GM18508 (cell line): ENCODE data around the gene RRP1.
"Not testable (repeated sequence)": the region's sequence is repeated elsewhere in the genome, so short reads cannot be mapped to it uniquely, and the experiment has no call there.

Source experiments
- ATAC-seq: cut with Tn5 transposase; IDR thresholded peaks from one replicate; pipeline ENCODE4 v1.9.1; 2021; ENCODE audit warnings: moderate number of reproducible peaks; ENCODE audit not compliant: insufficient read depth, unreplicated experiment

The RRP1 gene

GRCh38 chr21:43814215-43815106 lies 25.1 kb downstream of the RRP1 start:
- ATAC-seq: no peak

GRCh38 chr21:43815107-43815613 lies 25.8 kb downstream of the RRP1 start:
- ATAC-seq: no peak

DNA sequence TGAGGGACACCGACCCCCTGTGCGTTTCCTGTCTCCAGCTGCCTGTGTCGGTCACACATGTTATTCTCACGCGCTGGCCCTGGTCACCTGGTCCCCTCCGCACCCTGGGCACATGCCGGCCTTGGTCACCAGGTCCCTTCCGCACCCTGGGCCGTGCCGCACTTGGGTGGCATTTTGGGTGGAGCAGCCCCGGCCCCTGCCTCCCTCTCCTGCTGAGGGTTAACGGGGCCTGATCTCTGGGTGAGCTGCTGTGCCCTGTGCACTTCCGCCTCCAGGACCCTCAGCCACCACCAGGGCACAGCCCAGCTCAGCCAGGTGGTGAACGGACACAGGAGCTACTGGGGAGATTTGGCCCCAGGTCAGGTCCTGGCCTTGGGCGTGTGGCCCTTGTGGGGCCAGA lies 26.6 kb downstream of the RRP1 start:
- ATAC-seq: no peak

DNA sequence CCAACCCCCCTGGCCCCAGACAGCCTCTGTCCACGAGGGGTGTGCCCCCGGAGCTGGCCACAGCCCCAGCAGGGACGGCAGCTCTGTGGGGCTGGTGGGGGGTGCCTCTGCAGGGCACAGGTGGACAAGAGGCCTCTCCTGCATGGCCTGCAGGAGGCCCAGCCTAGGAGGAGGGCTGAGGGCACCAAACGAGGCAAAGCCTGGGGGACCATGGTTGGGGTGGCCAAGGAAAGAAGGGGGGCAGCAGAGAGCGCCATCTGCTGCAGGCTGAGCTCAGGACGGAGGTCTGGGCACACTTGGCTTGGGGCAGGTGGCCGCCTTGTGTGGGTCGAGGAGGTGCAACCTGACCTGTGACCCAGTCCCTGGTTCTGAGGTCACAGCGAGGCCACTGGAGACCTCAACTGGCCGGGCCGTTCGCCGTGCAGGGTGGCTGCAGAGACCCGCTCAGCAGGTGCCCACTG lies 27.3 kb downstream of the RRP1 start:
- no peak for ATAC-seq

DNA sequence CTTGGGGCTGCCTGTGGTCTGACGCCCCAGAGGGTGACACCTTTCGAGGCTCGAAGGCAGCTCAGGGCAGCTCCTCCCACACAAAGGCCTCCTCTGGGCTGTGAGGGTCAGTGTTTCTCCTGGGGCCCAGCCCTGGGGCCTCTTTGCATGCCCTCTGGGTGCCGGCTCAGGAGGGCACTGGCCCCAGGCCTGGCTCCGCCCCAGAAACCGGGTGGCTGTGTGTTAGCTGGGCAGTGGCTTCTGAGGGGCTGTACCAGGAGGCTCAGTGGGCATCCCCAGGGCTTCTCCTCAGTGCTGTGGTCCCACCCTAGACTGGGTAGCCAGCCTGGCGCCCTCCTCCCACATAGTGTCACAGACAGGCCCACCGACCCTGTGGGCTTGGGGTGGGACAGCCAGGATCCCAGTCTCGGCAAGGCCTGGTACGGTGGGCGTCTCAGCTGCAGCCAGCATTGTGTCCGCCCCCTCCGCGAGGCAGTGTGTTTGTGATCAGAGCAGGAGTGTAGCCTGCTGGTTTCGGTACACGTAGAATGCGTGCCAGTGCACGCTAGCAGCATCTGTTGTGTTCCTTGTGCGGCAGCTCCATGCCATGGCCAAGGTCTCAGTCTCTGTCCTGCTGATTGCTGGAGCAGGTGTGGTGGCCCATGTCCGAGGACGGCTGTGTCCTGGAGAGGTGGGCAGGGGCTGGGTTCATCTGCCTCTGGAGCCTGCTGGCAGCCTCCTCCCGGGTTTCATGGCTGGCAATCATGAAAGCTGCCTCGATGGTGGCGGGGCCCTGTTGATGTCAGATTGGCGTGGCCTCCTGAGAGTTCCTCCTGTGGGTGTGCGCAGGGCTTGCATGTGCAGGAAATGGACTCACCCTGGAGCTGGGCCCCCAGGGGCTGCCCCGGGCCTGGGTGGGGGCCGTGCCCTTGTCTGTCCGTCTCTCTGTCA lies 28.0 kb downstream of the RRP1 start:
- no peak for ATAC-seq

DNA sequence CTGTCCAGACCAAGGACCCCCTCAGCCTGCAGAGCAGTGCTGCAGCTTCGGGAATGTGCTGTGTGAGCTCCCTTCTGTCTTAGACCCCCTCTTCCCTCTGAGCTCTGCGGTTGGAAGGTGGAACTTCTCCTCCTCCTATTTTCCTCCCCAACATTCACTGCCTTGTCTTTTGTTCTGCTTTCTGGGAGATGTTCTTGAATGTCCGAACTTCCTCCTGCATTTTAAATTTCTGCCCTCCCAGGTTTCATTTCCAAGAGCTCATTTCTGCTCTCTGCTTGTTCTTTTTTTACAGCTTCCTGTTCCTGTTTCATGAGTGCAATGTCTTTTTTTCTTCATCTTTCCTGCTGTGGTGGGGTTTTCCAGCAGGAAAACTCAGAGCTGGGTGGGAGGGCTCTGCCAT lies 29.3 kb downstream of the RRP1 start:
- ATAC-seq: no peak

- ATAC-seq: no peak
These were observed 30.4 kb downstream of the RRP1 start for GRCh38 chr21:43819511-43820405.

- ATAC-seq: no peak
These were observed 31.1 kb downstream of the RRP1 start for GRCh38 chr21:43820466-43820865.

- not testable (repeated sequence) for ATAC-seq
These were observed 32.8 kb downstream of the RRP1 start for GRCh38 chr21:43822166-43822565.

GRCh38 chr21:43822741-43823140 lies 33.4 kb downstream of the RRP1 start:
- not testable (repeated sequence) for ATAC-seq

DNA sequence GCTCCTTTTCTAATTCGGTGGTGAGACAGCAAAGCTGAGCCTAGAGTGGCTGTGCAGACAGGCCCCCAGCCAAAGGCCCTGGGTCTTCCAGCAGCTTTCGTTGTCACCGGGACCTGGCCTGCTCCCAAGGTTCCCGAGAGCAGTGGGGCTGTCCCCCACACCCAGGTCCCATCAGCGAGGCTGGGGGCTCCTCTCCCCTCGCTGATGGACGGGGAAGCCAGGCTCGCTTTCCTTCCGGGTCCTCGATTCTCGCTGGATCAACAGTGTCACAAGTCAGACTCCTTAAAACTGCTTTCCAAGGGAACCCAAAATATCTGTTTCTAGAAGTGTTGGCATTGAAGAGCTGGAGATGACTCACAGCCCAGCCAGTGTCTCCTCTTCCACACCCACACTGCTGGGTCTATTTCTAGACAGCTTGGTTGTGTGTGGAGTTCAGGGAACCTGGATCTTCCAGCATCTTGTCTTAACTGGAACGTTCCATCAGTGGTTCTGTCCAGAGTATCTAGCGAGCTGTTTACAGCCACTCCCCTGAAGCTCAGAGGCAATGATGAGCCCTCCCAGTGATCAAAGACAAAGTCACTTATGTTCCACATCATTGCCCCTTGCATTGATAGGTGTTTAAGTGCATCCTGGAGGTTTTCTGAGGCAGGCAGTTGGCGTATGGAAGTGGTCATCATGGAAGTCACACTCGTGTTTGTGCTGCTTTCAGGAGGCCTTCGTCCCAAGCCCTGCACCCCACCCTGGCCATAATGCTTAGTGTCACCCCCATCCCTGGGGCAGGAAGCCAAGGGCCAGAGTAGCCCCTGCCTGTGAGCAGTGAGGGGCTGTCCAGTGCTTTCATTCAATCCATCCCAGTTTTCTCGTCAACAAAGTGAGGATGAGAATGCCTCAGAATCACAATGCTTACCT lies 35.2 kb downstream of the RRP1 start:
- no peak for ATAC-seq

- ATAC-seq: no peak
These were observed 36.0 kb downstream of the RRP1 start for GRCh38 chr21:43825242-43825935.

- no peak for ATAC-seq
These were observed 36.7 kb downstream of the RRP1 start for GRCh38 chr21:43825936-43826622.

- ATAC-seq: no peak
These were observed 37.2 kb downstream of the RRP1 start for GRCh38 chr21:43826623-43826974.

DNA sequence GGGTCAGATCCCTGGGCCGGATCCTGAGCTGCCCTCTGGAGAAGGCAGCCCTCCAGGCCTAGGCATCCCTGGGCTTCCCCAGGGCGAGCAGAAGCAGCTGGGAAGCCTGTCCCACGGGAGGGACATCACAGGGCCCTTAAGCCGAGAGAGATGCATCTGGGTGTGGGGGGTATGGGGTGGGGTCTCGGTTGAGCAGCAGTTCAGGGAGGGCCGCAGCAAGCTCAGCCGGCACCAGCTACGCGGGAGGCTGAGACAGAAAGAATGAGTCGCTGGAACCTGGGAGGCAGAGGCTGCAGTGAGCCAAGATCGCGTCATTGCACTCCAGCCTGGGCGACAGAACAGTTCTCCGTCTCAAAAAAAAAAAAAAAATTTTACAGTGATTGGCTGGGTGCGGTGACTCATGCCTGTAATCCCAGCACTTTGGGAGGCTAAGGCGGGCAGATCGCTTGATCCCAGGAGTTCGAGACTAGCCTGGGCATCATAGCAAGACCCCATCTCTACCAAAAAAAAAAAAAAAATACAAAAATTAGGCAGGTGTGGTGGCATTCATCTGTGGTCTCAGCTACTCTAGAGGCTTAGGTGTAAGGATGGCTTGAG lies 37.7 kb downstream of the RRP1 start:
- no peak for ATAC-seq

DNA sequence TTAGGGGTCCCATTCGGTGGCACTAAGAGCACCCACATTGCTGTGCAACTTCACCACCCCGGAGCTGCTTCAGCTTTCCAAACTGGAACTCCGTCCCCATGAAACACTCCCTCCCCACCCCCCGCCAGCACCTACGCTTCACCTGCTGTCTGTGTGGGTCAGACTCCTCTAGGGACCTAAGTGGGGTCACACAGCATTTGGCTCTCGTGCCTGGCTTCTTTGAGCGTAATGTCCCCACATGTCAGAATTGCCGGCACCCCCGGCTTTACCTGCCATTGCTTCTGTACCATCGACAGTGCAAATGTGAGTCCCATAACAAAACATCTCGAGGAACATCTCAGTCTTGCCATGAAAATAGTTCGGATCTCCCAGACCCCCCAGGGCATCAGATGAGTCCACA lies 39.8 kb downstream of the RRP1 start:
- no peak for ATAC-seq

DNA sequence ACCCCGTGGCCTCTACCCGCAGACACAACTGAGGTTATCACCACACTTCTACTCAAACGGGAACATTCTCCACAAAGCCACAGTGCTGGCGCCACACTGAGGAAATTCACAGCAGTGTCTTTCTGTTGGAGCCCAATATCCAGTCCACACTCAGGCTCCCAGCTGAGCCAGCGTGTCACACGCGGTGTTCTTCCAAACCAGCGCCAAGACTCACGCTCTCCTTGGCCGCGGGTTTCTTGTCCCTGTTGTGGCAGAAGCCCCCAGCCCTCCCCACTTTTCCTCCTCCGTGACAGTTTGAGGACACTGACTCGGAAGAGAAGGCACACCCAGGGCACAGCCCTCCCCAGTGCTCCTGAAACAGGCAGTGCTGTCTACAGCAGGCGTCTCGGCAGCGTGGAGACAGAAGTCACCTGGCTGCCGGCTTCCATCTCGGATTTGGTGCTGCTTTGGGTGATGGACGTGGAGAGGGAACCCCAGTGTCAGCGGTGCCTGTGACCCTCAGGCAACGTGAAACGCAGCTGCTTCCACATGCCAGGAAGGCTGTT lies 40.3 kb downstream of the RRP1 start:
- no peak for ATAC-seq
